NCI-H1417 treated with DMSO at 0.1 percent for 48 hours (cell line): ENCODE data around the gene SLC38A10.
"Not testable (repeated sequence)": the region's sequence is repeated elsewhere in the genome, so short reads cannot be mapped to it uniquely, and the experiment has no call there.

Experiments
- DNase-seq: peaks from one replicate; lab custom pipeline; 2025; lab: John Stamatoyannopoulos, UW

Gene SLC38A10

DNA sequence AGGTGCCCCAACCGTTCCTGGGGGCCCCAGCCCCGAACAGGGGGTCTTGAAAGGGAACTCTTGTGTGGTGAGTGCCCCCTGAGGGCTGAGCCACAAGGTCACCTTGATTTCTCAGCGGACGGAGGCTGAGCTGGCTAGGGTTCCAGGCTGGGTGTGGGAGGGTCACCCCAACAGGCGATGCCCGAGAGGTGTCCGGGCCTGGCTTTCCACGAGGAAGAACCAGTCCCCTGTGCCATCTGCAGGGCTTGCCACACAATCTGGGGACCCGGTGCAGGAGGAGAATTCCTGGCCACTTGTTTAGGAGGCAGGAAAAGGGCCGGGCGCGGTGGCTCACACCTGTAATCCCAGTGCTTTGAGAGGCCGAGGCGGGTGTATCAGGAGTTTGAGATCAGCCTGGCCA, 16.8 kb upstream of the SLC38A10 start:
- no peak for DNase-seq

DNA sequence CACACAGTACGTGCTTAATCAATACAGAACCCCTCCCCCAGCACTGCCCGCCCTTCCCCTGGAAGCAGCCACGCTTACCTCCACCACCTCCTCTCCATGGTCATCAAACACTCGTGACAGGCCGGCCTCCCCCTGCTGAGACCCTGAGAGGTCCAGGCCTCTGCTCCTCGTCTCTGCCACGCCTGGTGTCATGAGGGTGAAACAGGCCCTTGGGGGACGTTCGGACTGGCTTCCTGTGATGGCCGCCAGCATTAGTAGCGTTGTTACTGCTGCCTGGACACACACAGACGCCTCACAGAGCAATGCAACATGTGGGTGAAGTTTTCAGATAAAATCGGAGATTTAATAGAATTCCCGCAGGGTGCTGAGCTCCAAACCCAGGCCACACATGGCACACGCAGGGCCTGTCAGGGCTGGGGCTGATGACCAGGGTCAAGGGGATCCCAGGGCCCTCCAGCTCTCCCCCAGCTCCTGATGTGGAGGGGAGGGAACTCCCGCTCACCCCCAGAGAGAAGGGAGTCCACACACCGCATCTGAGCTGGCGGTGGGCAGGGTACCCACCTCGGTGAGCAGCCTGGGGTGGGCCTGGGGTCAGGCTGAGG, 15.9 kb upstream of the SLC38A10 start:
- DNase-seq = no peak

DNA sequence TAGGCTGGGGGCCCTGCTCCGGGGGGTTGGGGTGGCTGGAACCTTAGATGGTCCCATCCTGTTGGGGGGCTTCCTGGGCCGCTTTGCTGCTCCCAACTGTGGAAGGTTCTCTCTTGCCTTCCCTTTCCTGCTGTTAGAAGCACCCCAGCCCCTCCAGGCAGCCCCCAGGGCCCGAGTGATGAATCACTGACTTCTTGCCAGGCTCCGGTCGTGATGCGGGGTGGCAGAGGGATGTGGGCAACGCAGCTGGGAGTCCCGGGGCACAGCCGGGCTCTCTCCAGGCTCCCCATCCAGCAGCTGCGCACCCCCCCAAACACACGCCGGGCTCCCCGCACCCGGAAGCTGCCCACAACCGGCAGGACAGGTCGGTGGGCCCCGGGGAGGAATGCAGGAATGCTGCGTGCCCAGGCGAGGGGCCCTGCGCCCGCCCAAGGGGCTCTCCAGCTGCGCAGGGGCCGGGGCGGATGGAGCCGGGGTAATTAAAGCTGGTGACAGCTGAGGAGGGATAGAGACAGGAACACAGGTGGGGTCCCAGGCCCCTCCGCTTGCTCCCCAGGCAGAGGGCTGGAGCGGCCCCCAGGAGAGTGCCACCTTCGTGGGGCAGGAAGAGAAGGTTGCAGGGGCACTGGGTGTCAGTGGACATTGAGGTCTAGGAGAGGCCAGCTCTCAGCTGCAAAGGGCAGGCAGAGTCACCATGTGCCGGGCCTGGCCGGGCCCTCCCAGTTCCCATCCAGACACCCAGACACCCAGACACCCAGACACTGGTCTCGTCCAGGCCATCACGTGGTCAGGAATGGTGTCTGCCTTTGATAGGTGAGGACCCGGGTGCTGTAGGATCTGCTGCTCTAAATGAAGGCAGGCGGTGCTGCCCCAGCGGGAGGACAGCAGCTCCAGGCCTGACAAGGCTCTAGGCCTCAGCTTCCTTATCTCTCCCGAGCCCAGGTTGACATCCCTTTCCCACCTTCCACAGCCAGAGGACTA, 15.0 kb upstream of the SLC38A10 start:
- no peak for DNase-seq

DNA sequence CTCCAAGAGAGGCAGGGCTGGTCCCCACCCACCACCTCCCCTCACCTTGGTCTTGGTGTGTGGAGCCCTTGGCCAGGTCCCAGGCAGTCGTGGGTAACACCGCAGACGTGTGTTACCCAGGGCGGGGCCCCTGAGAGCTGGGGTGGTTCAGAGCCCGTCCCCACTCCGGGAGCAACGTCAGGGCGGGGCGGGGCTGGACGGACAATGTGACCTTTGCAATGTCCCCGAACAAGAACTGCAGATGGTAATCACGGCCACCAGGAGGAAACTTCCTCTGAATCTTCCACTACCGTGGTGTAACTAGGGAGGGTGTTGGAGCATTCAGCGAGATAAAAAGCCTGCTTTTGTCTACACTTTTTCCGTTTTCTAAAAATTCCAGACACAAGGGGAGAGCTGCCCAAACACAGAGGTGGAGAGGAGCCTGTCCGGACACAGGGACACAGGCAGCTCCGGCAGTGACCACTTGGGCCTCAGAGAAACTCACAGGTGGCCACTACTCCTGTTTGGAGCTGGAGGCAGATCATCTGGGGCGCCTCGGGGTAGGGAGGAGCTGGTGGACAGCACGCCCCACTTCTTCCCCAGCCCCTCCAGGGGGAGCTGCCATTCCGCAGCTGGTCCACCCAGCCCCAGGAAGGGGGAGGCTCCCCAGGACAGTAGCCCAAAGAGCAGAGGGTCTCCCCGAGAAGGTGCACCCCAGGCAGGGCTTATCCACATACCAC, 14.2 kb upstream of the SLC38A10 start:
- DNase-seq = no peak

DNA sequence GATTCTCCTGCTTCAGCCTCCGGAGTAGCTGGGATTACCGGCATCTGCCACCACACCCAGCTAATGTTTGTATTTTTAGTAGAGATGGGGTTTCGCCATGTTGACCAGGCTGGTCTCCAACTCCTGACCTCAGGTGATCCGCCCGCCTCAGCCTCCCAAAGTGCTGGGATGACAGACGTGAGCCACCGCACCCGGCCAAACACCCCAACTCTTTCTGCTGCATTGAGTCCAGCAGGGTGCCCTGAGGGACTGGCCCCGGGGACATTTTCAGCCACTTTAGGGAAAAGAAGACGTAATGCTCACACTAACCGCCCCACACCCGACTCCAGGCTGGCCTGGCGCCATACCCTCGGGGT, 13.7 kb upstream of the SLC38A10 start:
- DNase-seq = not testable (repeated sequence)

GRCh38 chr17:81307636-81308560, 12.8 kb upstream of the SLC38A10 start:
- DNase-seq = no peak

- DNase-seq = no peak
Observed at GRCh38 chr17:81306898-81307510, 11.9 kb upstream of the SLC38A10 start.

DNA sequence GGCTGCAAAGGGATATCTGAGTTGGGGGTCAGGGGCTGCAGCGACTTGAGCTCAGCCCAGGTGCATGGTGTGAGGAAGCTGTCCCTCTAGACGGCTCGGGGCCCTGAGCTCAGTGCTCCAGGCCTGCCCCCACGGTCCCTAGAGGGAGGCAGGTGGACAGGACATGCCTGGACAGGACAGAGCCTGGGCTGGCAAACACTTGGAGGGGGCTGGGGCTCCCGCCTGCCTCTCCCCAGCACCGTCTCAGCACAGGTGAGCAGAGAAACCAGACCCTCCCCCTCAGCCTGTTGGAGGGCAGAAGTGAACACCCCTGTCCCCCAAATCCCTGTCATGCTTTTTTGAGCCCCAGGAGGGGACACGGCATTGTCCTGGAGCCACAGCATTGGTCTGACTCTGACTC, 11.4 kb upstream of the SLC38A10 start:
- DNase-seq = no peak

GRCh38 chr17:81305051-81305630, 10.0 kb upstream of the SLC38A10 start:
- DNase-seq = no peak

DNA sequence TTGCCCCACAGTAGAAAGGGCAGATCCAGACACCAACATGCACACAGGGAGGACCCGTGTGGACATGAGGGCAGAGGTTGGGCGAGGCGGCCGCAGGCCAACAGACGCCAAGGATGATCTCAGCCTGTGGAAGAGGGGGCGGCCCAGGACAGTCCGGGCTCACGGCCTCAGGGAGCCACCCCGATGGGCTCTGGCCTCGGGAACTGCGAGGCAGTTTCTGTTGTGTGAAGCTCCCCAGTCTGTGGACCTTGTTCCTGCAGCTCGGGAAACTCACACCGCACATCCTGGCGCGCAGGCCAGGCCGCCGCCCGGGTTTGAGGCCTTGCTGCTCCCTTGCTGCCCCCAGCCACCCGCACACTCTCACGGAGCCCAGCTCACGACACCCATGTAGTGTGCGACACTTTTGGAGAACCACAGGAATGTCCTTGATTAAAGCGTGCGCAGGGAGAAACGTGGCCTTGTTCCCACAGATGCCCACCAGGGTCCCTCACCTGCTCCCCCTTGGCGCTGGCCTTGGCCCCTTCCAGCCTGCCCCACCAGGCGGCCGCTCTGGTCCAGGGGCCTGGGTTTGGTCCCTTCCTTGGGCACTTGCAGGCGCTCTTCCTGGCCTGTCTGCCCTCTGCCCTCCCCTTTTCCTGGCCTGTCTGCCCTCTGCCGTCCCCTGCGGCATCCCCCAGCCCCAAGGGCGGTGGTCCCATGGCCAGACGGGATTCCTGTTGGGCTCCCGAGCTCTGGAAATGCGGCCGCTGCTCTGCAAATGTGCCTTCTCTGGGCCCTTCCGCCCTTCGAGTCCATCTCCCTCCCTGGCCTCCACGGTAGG, 9.3 kb upstream of the SLC38A10 start:
- DNase-seq = no peak

GRCh38 chr17:81303385-81303784, 8.3 kb upstream of the SLC38A10 start:
- DNase-seq = no peak

DNA sequence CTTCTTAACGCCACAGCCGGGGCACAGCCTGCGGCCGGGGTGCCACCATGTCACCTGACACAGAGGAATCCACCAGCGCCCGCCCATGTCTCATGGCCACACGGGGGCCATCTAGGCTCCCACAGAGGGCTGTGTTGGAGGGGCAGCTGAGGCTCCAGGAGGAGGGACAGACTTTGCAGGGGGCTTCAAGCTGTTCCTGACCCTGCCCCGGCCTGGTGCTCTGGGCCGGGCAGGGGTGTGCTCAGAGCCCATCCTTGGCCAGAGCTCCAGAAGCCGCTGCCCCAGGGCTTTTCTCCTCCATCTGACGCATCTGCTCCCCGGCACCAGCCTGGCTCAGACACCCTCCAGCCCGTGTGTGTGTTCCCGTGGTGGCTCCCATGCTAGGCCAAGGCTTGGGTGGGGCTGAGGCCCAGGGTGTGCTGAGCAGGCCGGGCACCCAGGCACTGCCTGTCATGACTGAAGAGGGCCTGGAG, 7.8 kb upstream of the SLC38A10 start:
- DNase-seq = no peak

- DNase-seq = no peak
Observed at GRCh38 chr17:81302324-81302723, 7.2 kb upstream of the SLC38A10 start.

GRCh38 chr17:81301195-81302144, 6.4 kb upstream of the SLC38A10 start:
- no peak for DNase-seq

DNA sequence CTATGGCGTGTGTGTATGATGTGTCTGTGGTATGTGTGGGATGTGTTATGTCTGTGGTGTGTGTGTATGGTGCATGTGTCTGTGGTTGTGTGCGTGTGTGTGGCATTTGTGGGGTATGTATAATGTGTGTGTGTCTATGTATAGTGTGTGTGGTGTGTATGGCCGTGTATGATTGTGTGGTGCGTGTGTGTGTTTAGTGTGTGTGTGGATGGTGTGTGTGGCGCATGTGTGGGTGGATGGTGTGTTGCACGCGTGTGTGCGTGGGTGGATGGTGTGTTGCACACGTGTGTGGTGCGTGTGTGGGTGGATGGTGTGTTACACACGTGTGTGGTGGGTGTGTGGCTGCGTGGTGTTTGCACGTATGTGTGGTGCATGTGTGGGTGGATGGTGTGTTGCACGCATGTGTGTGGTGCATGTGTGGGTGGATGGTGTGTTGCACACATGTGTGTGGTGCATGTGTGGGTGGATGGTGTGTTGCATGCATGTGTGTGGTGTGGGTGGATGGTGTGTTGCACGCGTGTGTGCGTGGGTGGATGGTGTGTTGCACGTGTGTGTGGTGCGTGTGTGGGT, 5.6 kb upstream of the SLC38A10 start:
- DNase-seq = no peak

DNA sequence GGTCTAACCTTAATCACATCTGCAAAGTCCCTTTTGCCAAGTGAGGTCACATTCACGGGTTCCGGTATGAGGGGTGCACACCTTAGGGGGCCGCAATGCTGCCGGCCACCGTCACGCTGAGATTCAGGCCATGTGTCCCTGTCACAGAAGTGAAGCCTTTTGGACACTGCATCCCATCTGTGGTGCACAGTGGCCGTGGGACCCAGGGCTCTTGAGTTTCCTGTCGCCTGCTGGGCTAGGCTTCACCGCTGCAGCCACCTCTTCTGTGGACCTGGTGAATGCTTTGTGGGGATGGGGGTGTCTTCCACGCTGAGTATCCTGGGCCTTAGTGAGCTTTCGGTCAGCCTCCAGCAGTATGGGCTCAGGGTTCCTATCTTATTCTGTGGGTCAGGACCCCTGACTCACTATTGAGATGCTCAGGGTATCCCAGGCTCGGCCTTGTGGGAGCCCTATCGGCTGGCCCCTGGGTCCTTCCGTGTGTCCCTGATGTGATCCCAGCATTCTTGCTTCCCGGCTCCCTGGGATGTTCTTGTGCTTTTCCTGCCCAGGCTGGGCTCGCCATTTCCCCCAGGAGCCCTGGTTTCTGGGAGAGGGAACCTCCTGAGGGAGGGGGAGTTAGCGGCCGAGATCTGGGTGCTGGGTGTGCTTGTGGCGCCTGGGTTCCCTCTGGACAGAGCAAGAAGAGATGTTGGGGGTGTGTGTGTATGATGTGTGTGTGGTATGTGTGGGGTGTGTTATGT, 4.9 kb upstream of the SLC38A10 start:
- no peak for DNase-seq

GRCh38 chr17:81298991-81299738, 4.1 kb upstream of the SLC38A10 start:
- DNase-seq = no peak
